Astrocyte of the cerebellum (primary cell): ENCODE results near the gene AADACL3.
"Not testable (repeated sequence)": the region's sequence is repeated elsewhere in the genome, so short reads cannot be mapped to it uniquely, and the experiment has no call there.

Experiments used
- DNase-seq: peaks from one replicate; pipeline ENCODE4 v3.0.0-alpha.2; 2011; ENCODE audit warnings: low read depth
- H3K4me3 ChIP-seq: 2 replicates; pipeline ENCODE4 v1.5.1; 2011; ENCODE audit warnings: mild to moderate bottlenecking, low read depth, low read length, moderate library complexity
- CTCF ChIP-seq: IDR thresholded peaks from 2 replicates; pipeline ENCODE4 v1.5.1; 2012; ENCODE audit warnings: low read length, low read depth, moderate library complexity, mild to moderate bottlenecking; ENCODE audit errors: missing control alignments
- in situ Hi-C: cut with HindIII; loops from 2 replicates; pipeline ENCODE4 v1.10.0; 2017; ENCODE audit warnings: low sequenced_read_pairs

AADACL3 gene

GRCh38 chr1:12712929-12713328 is 3.0 kb upstream of the AADACL3 start:
- no peak for TF ChIP-seq CTCF
- H3K4me3 ChIP-seq = no peak overlapping the region
- no peak for DNase-seq
- in situ Hi-C loops = no loop called here

GRCh38 chr1:12713651-12714050 is 2.3 kb upstream of the AADACL3 start:
- DNase-seq, in situ Hi-C loops, H3K4me3 ChIP-seq: not testable (repeated sequence)

GRCh38 chr1:12714710-12715475 is 1.0 kb upstream of the AADACL3 start:
- in situ Hi-C loops = no loop called here
- no peak for TF ChIP-seq CTCF
- no peak for DNase-seq
- no peak overlapping the region for H3K4me3 ChIP-seq

GRCh38 chr1:12717301-12717838 is 1.5 kb downstream of the AADACL3 start:
- in situ Hi-C loops = no loop called here
- no peak overlapping the region for H3K4me3 ChIP-seq
- DNase-seq = no peak
- TF ChIP-seq CTCF = no peak

GRCh38 chr1:12722626-12723025 is 6.7 kb downstream of the AADACL3 start:
- no peak for DNase-seq
- TF ChIP-seq CTCF = no peak
- in situ Hi-C loops = no loop called here
- no peak overlapping the region for H3K4me3 ChIP-seq

GRCh38 chr1:12728391-12728790 is 12.5 kb downstream of the AADACL3 start:
- in situ Hi-C loops = no loop called here
- H3K4me3 ChIP-seq = no peak overlapping the region
- DNase-seq = no peak
- no peak for TF ChIP-seq CTCF

- TF ChIP-seq CTCF = no peak
- DNase-seq = no peak
- H3K4me3 ChIP-seq = no peak overlapping the region
- in situ Hi-C loops = no loop called here
These were observed 14.2 kb downstream of the AADACL3 start for GRCh38 chr1:12730156-12730555.

GRCh38 chr1:12731084-12731483 is 15.2 kb downstream of the AADACL3 start:
- H3K4me3 ChIP-seq, DNase-seq, in situ Hi-C loops: not testable (repeated sequence)
